ENCODE results near the gene FAHD2A.

GRCh38 chr2:95380280-95380679, 22.2 kb upstream of the FAHD2A start:
- TF ChIP-seq CTCF (conservative IDR thresholded peaks at IDR 0.05; ENCODE audit: low read length): no peak
- TF ChIP-seq EZH2phosphoT487 (IDR thresholded peaks at IDR 0.05; ENCODE audit: borderline replicate concordance): no peak

Data from Loucy (cell line).